ENCODE results near the gene TTLL5.
"Not testable (repeated sequence)": the region's sequence is repeated elsewhere in the genome, so short reads cannot be mapped to it uniquely, and the experiment has no call there.

The TTLL5 gene

DNA sequence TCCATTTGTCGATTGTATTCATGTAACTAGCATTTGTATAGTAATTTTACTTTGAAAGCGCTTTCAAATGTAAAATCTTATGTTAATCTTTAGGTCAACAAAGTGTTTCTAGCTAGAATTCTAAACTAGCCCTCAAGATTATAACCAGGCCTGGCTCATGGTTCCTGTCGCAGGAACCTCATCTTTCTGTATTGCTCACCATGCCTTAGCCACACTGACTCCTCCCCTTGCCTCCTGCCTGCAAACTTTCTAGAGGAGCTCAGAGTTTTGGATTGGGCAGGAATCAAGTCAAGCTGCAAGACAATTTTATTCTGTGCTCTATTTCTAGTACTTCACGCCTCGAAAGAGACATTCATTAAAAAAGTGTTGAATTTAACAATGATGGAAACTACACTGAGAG, 220.9 kb downstream of the TTLL5 start:
- DNase-seq (ENCODE audit: extremely low spot score, insufficient read length, low read depth) = no peak

DNA sequence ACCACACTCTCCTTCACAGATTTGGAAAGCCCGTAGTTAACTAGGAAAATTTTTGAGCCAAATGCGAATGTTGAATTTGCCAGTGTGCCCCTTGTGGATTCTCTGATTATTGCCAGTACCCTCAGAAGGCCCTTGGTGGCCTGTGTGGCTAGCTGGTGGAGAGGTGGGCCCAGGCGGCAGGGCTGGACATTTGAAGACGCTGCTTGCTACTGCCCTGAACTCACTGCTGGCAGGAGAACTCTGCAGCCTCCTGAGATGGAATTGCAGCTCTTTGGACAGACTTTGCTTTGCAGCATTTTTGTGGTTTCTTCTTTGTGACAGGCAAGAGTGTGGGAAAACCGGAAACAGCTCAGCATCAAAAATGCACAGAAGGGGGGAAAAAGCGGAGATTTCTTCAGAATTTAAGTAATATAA, 223.2 kb downstream of the TTLL5 start:
- FAIRE-seq (no peak), DNase-seq (ENCODE audit: extremely low spot score, insufficient read length, low read depth) (no peak)

More for the DNA sequence above, 220.9 kb downstream of the TTLL5 start:
- no peak for FAIRE-seq

DNA sequence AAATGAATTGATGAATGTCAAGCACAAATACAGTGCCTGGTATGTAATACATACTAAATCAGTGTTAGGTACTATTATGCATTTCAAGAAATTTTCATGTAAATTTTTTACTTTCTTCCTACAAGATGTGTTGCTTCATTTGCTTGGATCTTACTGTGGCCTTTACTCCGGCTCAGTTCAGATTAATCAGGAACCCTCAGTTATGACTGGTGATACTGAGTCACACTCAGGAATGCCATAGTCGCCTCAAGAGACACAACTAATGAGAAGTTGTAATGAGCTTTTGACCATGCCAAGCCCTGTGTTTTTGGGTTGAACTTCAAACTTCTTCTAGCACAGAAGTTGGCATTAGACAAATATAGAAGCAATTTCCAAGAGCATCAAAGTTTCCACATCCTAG, 224.8 kb downstream of the TTLL5 start:
- no peak for FAIRE-seq
- DNase-seq (ENCODE audit: extremely low spot score, insufficient read length, low read depth) = no peak

DNA sequence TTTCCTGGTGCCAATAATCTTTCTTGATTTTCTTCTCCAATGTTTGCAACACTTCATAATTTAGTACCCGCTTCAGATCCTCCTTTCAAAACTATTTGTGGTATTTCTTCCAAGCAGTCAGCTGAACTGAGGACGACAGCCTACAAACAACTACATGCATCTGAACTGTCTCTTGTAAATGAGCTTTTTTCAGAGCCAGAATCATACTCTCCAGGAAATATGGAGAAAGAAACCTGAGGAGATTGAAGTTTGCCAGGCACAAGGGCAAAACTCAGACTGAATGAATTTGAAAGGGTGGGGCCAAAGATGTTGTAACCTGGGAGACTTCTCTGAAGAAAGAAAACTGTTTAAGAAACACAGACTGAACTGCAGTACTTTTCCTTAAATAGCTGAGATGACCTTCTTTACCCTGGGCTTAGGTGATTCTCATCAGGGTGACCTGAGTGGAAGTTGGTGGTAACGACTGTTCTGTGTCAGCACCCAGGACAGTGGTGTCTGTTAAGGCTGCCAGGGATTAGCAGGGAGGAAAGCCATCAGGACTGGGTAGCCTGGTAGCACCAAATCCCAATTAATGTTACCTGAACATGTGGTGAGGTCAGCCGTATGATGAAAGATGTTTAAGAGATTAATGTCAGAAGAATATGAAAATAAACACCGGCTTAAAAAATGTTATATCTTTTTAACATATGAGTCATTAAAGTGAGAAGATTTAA, 225.7 kb downstream of the TTLL5 start:
- no peak for FAIRE-seq

DNA sequence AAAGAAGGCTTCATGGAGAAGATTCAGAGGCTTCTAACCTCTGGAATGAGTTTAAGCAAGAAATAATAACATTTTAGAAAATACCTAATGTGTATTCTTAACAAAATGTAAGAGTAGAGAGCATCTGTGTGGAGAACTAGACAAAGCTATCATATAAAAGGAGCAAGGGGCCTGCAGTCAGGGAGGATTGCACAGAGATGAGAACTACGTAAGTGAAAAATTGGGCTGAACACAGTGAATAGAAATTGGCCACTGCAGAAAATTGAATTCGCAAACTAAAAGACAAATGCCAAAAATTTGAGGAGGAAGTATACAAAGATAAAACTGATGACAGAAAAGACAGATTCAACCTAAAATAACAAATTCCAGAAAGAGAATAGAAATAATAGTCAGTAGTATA, 227.9 kb downstream of the TTLL5 start:
- no peak for FAIRE-seq

More for the DNA sequence above, 225.7 kb downstream of the TTLL5 start:
- no peak for DNase-seq (ENCODE audit: extremely low spot score, insufficient read length, low read depth)

DNA sequence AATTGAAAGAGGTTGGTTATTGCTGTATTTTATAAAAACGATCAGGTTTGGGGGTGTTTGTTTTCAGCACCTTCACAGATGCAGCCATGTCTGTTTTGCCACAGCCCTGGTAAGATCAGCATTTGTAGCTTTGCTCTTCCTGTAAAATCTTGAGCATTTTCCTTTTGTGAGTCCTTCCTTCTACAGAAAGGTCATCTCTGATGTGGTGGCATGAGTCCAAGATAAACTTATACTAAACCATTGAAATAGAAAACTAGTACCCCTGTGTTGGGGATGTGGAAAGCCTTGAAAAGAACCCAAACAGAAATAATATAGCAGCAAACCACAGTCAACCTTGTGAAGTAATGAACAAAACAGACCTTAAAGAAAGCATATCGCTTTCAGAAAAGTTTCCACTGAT, 235.3 kb downstream of the TTLL5 start:
- no peak for FAIRE-seq

More for the DNA sequence above, 227.9 kb downstream of the TTLL5 start:
- DNase-seq (ENCODE audit: extremely low spot score, insufficient read length, low read depth) = no peak

DNA sequence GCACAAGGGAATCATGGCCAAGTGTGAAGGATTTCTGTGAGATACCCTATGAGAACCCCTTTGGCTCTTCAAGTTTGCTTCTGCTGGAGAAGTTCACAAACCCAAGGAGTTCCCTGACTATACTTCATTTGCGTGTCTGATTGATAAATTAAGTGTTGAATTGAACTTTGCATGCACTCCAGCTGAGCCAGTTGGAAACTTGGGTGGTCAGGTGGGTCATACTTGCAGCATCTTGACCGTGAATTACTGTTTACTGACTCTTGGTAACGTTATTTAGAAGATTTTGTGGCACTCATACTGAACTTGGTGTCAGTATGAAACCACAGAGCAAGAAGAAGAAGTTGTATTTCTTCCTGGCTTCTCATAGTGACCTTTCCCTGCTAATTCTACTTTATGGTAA, 243.3 kb downstream of the TTLL5 start:
- no peak for DNase-seq (ENCODE audit: extremely low spot score, insufficient read length, low read depth)
- no peak for FAIRE-seq

More for the DNA sequence above, 235.3 kb downstream of the TTLL5 start:
- DNase-seq (ENCODE audit: extremely low spot score, insufficient read length, low read depth) = no peak

DNA sequence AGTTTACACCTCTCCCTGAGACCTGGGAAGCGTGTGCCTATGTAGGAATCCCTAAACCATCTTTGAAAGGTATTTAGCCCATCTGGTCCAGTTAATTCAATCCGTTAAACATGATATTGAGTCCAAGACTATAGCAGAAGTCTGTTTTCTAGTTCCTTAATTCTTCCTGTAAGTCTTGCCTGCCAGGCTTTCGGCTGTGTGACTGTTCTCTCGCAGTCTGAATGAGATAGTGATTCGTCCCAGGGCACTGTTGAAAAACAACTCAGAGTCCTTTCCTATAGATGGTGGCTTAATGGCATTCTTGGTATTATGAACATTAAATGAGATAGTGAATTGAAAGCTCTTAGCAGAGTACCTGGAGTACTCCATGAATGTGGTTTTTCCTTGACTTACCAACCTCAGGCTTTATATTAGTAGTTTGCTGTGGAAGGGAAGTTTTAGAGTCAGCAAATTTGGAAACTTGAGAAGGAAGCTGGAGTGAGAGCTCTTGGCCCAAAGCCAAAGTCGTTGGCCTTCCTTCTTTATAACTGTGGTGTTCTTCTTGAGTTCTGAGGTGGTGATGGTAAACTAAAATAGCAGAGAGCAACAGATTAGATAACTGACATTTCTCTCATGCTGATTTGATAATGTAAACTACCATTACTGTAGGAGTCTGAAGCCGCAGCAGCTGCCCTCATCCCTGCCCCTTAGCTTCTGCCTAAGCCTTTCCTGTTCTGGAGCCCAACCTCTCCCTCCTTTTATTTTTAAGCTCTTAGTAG, 244.3 kb downstream of the TTLL5 start:
- FAIRE-seq (no peak), DNase-seq (ENCODE audit: extremely low spot score, insufficient read length, low read depth) (no peak)

DNA sequence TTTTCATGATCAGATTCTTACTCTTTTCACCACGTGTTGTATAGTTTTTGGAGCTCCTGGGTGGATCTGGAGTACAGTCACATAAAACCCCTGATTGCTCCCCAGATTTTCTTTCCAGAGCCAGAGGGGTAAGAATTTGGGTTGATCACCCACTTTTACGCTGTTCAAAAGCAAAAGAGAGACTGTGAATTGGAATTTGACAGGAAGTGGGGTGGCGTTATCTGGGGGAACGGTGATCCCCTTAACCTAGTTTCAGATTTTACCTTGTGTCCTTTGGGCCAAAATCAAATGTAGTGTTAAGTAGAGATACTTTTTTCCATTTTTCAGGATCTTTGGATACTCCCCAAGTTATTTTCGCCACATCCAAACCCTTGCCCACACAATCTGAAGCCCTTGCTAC, 245.2 kb downstream of the TTLL5 start:
- DNase-seq (ENCODE audit: extremely low spot score, insufficient read length, low read depth) = no peak
- no peak for FAIRE-seq

DNA sequence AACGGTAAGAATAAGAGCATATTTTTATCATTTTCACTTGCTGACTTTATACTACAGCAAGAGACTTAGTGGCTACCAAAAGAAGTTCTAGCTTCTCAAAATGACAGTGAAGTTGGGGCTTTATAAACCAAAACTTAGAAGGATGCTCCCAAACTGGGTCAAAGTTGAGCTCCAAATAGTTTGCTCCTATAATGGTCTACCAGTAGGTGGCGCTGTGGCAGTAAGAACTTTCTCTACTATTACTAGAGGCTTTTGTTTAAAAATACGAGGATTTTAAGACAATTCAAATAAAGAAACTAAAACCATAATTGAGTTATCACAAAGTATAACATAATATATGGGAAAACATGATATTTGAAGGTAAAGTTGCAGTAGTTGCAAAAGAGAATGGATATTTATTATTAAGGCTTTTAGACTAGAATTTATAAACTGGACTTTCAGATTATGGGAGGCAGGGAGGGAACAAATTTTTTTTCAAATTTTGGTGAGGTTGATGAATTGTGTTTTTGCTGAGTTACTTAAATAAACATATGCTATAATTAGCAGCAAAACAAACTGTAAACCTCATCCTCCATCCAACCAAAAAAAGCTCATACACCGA, 245.7 kb downstream of the TTLL5 start:
- peak; percentile 28 for DNase-seq (ENCODE audit: extremely low spot score, insufficient read length, low read depth)
- peak; percentile 71 for FAIRE-seq

DNA sequence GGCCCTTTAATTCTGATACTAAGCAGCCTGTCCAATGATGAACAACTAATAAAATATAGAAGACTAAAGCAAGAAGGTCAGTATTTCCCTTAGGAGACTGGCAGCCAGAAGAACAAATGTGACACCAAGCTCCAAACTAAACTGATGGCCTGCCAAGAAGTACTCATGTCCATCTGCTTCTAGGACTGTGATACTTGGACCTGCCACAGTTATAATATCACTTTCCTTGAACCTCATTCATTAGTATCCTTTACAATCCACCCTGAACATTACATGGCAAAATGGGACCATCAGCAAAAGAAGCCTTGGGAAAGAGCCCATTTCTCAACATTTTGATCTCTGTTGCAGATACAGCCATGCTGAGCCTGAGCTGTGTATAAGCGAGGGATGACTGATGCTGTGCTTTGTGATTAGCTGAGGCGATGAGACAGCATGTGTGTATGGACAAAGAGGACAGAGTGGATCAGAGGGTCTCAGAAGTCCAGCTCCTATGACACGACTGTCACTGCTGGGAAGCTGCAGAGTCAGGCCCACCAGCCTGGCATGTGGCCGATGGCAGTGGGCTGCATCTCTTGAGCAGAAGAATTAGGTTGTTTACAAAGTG, 246.8 kb downstream of the TTLL5 start:
- FAIRE-seq (no peak), DNase-seq (ENCODE audit: extremely low spot score, insufficient read length, low read depth) (no peak)

DNA sequence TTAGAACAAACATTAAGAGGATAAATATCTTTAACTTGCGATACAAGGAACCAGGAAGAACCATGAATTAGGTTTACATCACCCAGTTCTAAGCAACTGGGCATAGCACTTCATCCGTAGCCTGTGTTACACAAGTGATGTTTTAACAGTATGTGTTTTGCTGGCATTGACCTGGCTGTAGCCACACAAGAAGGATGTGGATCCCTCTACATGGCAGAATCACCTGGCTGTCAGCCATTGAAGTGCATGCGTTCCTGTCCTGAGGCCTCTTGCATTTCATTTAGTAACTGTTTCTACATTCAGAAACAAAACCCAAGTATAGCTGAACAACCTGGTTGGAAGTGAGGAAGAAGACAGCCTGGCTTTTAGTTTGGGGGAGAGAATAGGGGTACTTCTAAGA, 248.6 kb downstream of the TTLL5 start:
- no peak for DNase-seq (ENCODE audit: extremely low spot score, insufficient read length, low read depth)
- no peak for FAIRE-seq

DNA sequence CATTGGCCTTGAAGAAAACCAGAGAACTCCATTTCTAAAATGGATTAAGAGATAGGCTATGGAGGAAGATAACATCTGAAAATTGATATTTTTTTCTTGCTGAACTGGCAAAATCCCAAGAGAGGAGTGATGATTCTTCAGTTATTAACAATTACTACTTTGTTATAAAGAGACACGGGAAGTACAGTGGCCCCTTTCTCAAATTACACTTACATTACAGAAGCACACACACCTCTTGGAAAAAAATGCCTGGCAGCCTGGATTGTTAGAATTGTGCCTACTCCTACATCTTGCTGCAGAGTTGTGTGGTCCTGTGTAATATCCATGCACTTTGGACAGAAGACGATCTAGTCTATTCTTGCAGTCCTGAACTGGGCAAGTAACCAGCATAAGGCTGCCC, 249.0 kb downstream of the TTLL5 start:
- DNase-seq (ENCODE audit: extremely low spot score, insufficient read length, low read depth) = no peak
- FAIRE-seq = no peak

DNA sequence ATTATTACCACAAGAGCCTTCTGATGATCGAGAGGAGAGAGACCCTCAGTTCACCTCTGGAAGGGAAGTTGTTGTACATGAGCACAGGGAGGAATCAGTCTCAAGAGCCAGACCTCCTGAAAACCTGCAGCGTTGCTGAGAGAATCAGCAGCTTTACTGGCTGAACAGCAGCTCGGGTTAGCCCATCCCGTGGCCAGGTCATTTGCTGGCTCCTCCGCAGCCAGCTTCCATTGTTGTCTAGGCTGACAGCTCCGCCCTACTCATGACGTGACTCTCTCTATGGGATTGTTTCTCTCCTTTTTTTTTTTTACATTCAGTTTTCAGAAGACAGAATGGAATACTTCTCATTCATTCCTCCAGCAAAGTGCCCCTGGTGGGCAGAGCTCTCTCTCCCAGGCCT, 250.8 kb downstream of the TTLL5 start:
- DNase-seq (ENCODE audit: extremely low spot score, insufficient read length, low read depth) (no peak), FAIRE-seq (no peak)

DNA sequence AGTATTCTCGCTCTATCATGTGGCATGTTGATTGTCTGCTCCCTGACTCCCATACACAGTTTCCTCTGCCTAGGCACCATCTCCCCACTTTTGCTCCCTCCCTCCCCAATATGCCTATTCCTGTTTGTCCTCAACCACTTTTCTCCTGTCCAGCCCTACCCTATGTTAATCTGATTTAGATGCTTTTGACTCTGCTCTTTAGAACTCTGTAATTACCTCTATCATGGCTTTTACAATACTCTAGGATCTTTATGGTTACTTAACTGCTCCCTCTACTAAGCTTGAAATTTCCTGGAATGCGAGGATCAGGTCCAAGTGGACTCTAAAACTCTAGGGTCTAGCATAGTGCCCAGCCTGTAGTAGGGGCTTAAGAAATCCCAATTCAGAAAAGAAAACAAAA, 252.1 kb downstream of the TTLL5 start:
- no peak for FAIRE-seq
- DNase-seq (ENCODE audit: extremely low spot score, insufficient read length, low read depth) = no peak

DNA sequence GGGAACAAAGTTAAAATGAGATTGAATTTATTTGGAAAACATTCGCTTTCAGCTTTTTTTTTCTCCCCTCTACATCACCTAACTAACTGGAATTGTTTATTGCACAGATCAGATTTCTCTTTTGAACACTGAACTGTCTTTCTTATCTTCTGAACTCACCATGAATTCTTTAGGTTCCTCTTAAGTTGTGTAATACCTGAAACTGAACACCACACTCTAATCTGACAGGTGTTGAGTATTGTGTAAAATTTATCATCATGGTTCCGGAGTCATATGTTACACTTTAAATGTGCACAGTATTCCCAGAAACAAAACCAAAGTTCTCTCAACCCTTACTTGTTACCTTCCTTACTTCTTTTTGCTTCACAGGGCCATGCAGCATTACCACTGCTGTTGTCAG, 254.0 kb downstream of the TTLL5 start:
- FAIRE-seq = no peak
- DNase-seq (ENCODE audit: extremely low spot score, insufficient read length, low read depth) = no peak

DNA sequence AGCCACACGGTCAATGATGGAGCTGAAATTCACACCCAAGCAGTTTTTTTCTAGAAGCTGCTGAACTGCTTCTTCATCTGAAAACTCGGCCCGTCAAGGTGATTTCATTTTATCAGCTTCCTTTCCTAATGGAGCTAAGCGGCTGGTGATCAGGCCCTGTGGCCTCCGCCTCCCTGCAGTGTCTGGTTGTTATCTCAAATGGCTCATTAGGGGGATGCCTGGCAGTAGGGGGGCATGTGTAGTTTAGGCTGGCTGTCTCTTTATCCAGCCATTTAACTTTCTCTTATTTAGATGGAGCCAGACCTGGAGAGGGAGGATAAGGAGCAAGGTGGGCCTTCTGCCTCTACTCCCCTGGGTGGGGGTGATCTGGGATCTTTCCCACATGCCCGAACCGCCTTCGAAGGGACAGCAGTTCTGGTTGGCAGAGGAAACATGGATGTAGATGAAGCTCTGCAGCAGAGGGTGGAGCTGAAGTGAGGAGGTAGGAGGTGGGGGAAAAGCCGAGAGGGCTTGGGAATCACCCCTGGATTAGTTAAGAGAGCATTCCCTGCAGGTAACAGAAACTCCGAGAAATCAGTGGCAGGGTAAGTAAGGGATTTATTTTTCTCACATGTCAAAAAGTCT, 256.4 kb downstream of the TTLL5 start:
- DNase-seq (ENCODE audit: extremely low spot score, insufficient read length, low read depth) (no peak), FAIRE-seq (no peak)

DNA sequence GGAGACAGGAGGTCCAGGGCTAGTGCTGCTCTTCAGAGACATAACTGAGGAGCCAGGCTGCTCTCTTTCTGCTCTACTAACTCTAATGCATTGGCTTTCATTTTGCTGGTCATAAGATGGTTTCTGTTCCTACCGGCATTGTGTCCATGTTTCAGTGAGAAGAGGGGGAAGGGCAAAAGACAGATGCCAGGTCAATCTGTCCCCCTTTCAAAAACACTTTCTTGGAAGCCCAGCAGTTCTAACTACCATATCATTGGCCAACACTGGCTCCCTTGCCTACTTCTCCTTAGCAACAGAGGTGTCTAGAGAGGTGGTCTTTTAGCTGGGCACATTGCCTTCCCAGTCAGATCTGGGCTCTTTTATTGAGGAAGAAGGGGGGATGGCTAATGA, 256.9 kb downstream of the TTLL5 start:
- no peak for DNase-seq (ENCODE audit: extremely low spot score, insufficient read length, low read depth)
- no peak for FAIRE-seq

DNA sequence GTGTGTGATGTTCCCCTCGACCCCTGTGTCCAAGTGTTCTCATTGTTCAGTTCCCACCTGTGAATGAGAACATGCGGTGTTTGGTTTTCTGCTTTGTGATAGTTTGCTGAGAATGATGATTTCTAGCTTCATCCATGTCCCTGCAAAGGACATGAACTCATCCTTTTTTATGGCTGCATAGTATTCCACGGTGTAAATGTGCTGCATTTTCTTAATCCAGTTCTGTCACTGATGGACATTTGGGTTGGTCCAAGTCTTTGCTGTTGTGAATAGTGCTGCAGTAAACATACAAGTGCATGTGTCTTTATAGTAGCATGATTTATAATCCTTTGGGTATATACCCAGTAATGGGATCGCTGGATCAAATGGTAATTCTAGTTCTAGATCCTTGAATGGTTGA, 259.4 kb downstream of the TTLL5 start:
- FAIRE-seq; DNase-seq (ENCODE audit: extremely low spot score, insufficient read length, low read depth): not testable (repeated sequence)

DNA sequence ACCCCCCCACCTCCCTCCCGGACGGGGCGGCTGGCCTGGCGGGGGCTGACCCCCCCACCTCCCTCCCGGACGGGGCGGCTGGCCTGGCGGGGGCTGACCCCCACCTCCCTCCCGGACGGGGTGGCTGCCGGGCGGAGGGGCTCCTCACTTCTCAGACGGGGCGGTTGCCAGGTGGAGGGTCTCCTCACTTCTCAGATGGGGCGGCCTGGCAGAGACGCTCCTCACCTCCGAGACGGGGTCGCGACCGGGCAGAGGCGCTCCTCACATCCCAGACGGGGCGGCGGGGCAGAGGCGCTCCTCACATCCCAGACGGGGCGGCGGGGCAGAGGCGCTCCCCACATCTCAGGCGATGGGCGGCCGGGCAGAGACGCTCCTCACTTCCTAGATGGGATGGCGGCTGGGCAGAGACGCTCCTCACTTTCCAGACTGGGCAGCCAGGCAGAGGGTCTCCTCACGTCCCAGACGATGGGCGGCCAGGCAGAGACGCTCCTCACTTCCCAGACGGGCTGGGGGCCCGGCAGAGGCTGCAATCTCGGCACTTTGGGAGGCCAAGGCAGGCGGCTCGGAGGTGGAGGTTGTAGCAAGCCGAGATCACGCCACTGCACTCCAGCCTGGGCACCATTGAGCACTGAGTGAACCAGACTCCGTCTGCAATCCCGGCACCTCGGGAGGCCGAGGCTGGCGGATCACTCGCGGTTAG, 264.2 kb downstream of the TTLL5 start:
- FAIRE-seq; DNase-seq (ENCODE audit: extremely low spot score, insufficient read length, low read depth): not testable (repeated sequence)
